COLO829 (cell line): ENCODE measurements around the gene TBCB.
"Not testable (repeated sequence)": the region's sequence is repeated elsewhere in the genome, so short reads cannot be mapped to it uniquely, and the experiment has no call there.

ENCODE experiments used
- DNase-seq: peaks from one replicate; pipeline ENCODE4 v3.0.0; 2012; ENCODE audit warnings: low spot score

The TBCB gene

DNA sequence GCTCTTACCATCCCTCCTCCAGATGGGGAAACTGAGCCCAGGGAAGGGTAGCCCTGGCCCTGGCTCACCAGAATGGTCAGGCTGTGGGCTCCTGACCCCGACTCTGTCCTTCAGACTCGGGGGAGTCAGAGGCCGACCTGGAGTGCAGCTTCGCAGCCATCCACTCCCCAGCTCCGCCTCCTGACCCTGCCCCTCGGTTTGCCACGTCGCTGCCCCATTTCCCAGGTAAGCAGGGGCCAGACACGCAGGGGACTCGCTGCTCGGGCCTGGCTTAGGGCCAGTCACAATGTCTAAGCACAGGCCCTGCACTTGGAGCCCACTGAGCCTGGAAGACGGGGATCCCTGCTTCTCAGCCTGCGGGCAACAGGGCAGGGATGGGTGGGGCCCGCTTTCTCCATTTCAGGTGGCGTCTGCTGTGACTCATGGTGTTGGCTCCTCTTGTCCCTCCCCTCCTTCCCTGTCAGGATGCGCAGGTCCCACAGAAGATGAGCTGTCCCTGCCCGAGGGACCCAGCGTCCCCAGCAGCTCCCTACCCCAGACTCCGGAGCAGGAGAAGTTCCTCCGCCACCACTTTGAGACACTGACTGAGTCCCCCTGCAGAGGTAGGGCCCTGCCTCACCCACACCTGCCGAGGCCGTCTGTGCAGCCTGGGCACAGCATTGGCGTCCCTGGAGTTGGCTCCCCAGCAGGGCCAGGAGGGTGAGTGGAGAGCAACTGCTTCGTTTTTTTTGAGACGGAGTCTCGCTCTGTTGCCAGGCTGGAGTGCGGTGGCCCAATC, 13.5 kb upstream of the TBCB start:
- no peak for DNase-seq

DNA sequence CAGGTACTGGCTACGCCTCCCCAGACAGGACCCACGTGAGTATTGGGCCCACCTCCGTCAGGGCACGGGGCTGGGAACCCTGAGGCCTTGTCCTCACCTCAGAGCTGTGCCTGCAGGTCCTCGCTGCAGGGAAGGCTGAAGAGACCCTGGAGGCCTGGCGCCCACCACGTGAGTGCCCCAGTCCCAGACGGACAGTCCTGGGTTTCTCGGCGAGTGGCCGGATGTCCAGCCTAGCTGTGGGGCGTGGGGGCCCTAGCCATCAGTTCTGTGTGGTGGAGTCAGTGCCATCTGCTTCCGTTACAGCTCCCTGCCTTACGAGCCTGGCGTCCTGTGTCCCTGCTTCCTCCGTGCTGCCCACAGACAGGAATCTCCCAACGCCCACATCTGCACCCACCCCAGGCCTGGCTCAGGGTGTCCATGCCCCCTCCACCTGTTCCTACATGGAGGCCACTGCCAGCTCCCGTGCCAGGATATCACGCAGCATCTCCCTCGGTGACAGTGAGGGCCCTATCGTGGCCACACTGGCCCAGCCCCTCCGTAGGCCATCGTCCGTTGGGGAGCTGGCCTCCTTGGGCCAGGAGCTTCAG, 12.1 kb upstream of the TBCB start:
- no peak for DNase-seq

- DNase-seq: no peak
Observed at GRCh38 chr19:36103842-36104552, 11.3 kb upstream of the TBCB start.

DNA sequence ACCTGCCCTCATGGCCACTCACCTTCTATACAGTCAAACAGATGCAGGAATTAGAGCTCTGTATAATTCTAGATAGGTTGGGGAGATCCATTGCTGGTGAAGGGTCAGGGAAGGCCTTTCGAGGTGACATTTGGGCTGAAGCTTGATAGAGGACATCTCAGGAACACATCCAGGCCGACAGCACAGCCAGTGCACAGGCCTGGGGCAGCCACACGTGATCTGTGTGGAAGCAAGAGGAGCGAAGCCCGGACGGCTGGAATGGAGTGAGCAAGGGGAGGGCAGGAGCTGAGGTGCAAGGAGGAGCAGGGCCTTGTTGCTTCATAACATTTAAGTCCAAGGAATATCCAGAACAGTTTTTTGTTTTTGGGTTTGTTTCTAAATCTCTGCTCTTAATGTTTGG, 8.8 kb upstream of the TBCB start:
- DNase-seq: no peak

- no peak for DNase-seq
Observed at GRCh38 chr19:36106991-36107390, 8.3 kb upstream of the TBCB start.

- no peak for DNase-seq
Observed at GRCh38 chr19:36108684-36109083, 6.6 kb upstream of the TBCB start.

- DNase-seq: no peak
Observed at GRCh38 chr19:36110487-36111199, 4.6 kb upstream of the TBCB start, which contains the start of gene OVOL3. TSS of gene OVOL3 (plus strand) at chr19:36111143. CDS start at chr19:36111203, 60 bp downstream.

DNA sequence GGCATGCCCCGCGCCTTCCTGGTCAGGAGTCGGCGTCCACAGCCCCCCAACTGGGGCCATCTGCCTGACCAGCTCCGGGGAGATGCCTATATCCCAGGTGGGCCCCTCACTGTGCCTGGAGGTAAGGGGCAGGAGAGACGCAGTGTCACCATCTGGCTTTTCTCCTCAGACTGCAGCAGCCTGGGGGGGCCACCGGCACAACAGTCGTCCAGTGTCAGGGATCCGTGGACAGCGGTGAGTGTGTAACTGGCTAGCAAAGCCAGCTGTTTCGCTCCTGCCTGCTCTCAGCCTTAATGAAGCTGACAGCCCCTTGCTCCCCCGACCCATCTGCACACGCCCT, 4.1 kb upstream of the TBCB start:
- DNase-seq: no peak

- DNase-seq: no peak
Observed at GRCh38 chr19:36112678-36113077, 2.6 kb upstream of the TBCB start.

GRCh38 chr19:36113425-36113824, 1.8 kb upstream of the TBCB start:
- no peak for DNase-seq

DNA sequence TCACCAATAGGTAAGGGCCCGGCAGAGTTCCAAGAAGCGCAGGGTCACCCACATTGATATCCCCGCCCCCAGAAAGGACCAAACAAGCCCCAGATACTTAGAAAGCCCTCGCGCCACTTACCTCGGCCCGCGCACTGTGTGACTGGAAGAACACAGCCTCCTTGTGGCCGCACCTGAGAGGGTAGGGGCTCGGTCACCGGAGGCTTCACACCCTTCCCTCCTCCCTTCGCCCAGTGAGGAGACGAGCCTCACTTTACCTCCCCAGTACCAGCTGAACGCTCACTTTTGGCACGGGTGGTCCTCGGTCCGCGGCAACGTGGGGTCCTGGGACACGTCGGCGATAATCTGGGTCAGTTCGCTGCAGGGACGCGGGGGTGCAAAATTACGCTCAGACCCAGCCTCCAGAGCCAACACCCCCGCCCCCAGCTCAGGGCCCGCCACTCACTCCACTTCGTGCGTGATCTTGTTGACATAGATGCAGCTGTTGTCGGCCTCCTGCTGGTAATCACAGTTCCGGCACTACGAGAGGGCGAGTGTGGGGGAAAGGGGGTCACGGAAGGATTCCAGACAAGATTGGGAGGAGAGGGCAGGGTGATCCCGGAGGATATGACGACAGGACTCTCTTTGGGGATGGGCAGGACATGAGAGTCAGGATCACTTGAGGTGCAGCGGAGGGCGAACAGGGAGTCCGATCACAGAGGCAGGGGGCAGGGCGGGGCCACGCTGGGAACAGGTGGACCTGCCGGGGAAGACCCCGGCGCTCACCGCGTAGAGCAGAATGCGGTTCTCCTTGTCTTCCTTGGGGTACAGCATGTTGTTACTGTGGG, 1.2 kb upstream of the TBCB start:
- no peak for DNase-seq

DNA sequence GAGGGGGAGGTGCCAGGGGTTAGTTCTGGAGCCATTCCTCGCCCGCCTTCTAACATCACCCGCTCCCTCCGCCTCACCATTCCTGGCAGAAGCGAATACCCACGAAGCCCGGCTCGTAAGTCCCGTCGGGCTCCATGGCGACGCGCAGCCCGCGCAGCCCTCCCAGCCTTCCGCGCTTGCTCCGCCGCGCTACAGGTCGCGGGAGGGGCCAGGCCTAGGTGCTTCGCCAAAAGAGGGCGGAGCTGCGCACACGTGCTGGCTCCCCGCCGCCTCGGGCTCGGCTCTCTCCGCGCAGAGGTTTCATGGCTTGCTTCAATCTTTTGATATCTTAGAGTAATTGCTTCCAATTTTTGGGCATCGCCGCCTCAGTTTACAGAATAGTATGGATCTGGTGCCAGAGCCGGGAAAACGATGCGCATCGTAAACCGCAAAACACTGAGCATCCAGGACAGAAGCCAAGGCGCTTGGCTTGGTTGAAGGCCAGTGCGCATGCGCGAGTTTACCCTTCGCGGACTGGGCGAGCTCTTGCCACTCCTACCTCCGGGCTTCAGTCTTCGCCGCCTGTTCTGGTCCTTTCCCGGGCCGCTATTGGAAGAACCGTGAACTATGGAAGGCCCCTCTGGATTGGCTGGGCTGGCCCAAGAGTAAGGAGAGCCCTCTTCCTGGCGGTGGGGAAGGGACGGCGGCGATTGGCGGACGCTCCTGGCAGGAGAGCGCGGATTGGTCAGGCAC, 381 bp upstream of the TBCB start, which contains the start of gene POLR2I:
Gene POLR2I (minus strand): TSS at position 155 of the 732 bp plus-strand sequence. CDS start 19 bp downstream, at position 136.
- DNase-seq: peak; percentile 97

- no peak for DNase-seq
Observed at GRCh38 chr19:36116344-36116637, 1.0 kb downstream of the TBCB start.

DNA sequence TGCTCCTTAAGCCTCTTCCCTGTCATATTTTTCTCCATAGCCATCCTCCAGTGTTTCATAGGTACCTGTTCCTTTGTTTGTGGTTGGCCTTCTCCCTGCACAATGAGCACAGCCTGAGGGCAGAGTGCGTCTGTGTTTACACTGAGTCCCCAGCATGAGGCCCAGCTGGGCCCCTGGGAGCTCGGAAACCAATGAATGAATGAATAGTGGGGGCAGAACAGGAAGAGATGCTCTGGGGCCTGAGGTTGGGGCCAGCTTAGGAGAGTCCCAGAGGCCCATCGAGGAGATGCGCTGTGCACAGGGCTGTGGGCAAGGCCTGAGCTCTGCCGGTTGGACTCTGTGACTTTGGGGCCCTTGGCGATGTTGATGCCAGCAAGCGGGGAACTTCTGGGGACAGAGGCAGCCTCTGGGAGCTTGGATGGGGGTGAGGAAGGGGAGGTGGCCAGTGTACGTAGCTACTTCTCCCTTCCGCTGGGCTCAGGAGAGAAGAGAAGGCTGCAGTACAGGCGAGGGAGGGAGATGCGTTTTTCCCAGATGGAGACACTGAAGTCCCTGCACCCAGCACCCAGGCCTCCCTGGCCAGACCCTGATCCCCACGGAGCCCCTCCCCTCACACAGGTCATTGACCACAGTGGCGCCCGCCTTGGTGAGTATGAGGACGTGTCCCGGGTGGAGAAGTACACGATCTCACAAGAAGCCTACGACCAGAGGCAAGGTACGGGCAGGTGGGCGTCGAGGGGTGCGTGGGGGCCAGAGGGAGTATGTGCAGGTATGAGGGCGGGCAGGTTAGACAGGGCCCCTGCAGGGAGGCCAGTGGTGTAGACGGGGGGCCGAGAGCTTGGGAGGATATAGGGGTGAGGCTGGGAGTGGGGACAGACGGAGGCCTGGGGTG, 5.1 kb downstream of the TBCB start:
- DNase-seq: no peak

- no peak for DNase-seq
Observed at GRCh38 chr19:36120984-36121358, 5.7 kb downstream of the TBCB start.

DNA sequence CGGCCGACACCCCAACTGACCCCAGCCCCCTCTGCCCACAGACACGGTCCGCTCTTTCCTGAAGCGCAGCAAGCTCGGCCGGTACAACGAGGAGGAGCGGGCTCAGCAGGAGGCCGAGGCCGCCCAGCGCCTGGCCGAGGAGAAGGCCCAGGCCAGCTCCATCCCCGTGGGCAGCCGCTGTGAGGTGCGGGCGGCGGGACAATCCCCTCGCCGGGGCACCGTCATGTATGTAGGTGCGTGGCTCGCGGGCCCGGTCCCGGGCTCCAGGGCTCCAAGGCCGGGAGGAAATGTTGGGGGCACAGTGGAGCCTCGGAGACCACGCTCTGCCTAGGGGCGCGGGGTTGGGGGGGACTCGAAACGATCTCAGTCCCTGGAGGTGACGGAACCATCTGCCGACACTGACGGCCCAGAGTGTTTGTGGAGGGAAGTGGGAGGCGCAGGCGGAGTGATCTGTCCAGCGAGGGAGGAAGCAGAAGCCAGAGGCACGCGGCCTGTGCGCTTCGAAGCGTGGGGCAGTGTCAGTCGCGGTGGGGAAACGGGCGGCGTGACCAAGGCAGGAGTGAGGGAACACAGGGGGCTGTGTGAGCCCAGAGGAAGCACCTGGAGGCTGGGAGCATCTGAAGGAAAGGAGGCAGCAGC, 6.3 kb downstream of the TBCB start:
- no peak for DNase-seq

GRCh38 chr19:36125557-36125956, 10.3 kb downstream of the TBCB start:
- DNase-seq: no peak

DNA sequence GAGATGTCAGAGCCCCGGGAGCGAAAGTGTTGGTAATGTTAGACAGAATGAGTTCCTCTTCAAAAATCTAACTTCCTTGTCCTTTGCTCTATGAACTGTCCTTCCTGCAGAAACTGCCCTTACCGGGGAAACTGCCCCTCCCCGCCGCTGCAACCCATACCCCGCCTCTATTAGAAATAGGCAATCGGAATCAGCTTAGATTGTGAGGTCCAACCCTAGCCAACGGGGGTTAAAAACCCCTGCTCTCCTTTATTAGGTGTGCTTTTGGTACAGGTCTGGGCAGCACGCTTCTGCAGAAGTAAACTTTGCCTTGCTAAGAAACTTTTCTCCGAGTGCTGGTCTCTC, 13.1 kb downstream of the TBCB start:
- no peak for DNase-seq

DNA sequence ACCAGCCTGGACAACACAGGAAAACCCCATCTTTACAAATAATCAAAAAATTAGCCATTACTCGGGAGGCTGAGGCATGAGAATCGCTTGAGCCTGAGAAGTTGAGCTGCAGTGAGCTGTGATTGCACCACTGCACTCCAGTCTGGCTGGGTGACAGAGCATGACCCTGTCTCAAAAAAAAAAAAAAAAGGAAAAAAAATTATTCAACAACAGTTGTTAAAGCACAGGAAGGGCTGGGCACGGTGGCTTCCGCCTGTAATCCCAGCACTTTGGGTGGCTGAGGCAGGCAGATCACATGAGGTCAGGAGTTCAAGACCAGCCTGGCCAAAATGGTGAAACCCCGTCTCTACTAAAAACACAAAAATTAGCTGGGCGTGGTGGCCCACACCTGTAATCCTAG, 16.0 kb downstream of the TBCB start:
- DNase-seq: not testable (repeated sequence)

- DNase-seq: not testable (repeated sequence)
Observed at GRCh38 chr19:36134867-36135266, 19.6 kb downstream of the TBCB start.
